Loucy (cell line): ENCODE measurements around the gene RNF166.

ENCODE experiments used
- H2AFZ ChIP-seq: fragments of 200-600 bp; sonication (generic); 2 replicates; pipeline ENCODE4 v1.6.0; 2016; ENCODE audit warnings: antibody characterized with exemption, mild to moderate bottlenecking, low read length, moderate library complexity
- H3F3A ChIP-seq: fragments of 200-600 bp; 2 replicates; pipeline ENCODE4 v1.6.0; 2016; ENCODE audit warnings: antibody characterized with exemption, low read depth, mild to moderate bottlenecking
- H3K27me3 ChIP-seq: fragments of 200-600 bp; sonication (generic); 2 replicates; pipeline ENCODE4 v1.6.1; 2014; ENCODE audit warnings: low read length, mild to moderate bottlenecking; ENCODE audit not compliant: insufficient read depth, poor library complexity, severe bottlenecking
- H3K36me3 ChIP-seq: fragments of 200-600 bp; sonication (generic); 2 replicates; pipeline ENCODE4 v1.6.1; 2016; ENCODE audit warnings: low read length; ENCODE audit not compliant: insufficient read depth
- H3K4me1 ChIP-seq: fragments of 200-600 bp; sonication (generic); 2 replicates; pipeline ENCODE4 v1.5.1; 2014; ENCODE audit warnings: low read length, mild to moderate bottlenecking; ENCODE audit not compliant: insufficient read depth, poor library complexity, severe bottlenecking
- H3K4me2 ChIP-seq: fragments of 200-600 bp; sonication (generic); 2 replicates; pipeline ENCODE4 v1.6.0; 2014; ENCODE audit warnings: antibody characterized with exemption, low read length, low read depth, mild to moderate bottlenecking; ENCODE audit not compliant: poor library complexity, severe bottlenecking
- H3K4me3 ChIP-seq: fragments of 200-600 bp; sonication (generic); 2 replicates; pipeline ENCODE4 v1.5.1; 2014; ENCODE audit warnings: low read length, mild to moderate bottlenecking, mixed read lengths; ENCODE audit not compliant: poor library complexity, severe bottlenecking
- H3K79me2 ChIP-seq: fragments of 200-600 bp; sonication (generic); 2 replicates; pipeline ENCODE4 v1.6.1; 2014; ENCODE audit warnings: low read length; ENCODE audit not compliant: insufficient read depth
- H3K9ac ChIP-seq: fragments of 200-600 bp; sonication (generic); 2 replicates; pipeline ENCODE4 v1.6.0; 2014; ENCODE audit warnings: mild to moderate bottlenecking, low read depth, low read length, moderate library complexity; ENCODE audit not compliant: poor library complexity, severe bottlenecking
- H3K9me2 ChIP-seq: fragments of 200-600 bp; sonication (generic); replicated peaks from 2 replicates; pipeline ENCODE4 v1.6.1; 2016; ENCODE audit warnings: low read depth, low read length, mixed read lengths
- H3K9me3 ChIP-seq: fragments of 200-600 bp; sonication (generic); 2 replicates; pipeline ENCODE4 v1.6.1; 2014; ENCODE audit warnings: mild to moderate bottlenecking, antibody characterized with exemption, low read length, low read depth; ENCODE audit not compliant: insufficient read depth
- H4K20me1 ChIP-seq: fragments of 200-600 bp; sonication (generic); 2 replicates; pipeline ENCODE4 v1.6.0; 2014; ENCODE audit warnings: antibody characterized with exemption, low read length, mild to moderate bottlenecking; ENCODE audit not compliant: insufficient read depth, poor library complexity, severe bottlenecking
- CTCF ChIP-seq: fragments of 200-600 bp; sonication (generic); conservative IDR thresholded peaks from 2 replicates; pipeline ENCODE4 v1.5.1; 2014; ENCODE audit warnings: mild to moderate bottlenecking, antibody characterized with exemption, low read length
- EZH2phosphoT487 ChIP-seq: fragments of 200-600 bp; IDR thresholded peaks from 2 replicates; pipeline ENCODE4 v1.6.1; 2018; ENCODE audit warnings: antibody characterized with exemption, mild to moderate bottlenecking, moderate library complexity, borderline replicate concordance

The RNF166 gene

GRCh38 chr16:88747588-88748301 is 41.5 kb upstream of the RNF166 start:
- Histone ChIP-seq H3K4me3 (no peak overlapping the region), H3K9ac (no peak overlapping the region), H3K27me3 (no peaks in the 10 kb centered on the region), H2AFZ (no peak overlapping the region), H3K9me3 (no peaks in the 10 kb centered on the region), H3F3A (no peaks in the 10 kb centered on the region), H3K4me2 (no peak overlapping the region), H3K4me1 (no peaks in the 10 kb centered on the region), H4K20me1 (peaks cover 8% of the 10 kb centered on the region), H3K36me3 (no peaks in the 10 kb centered on the region; the same call in 1 of the 2 replicates), H3K9me2 (no peaks in the 10 kb centered on the region), H3K79me2 (peaks cover 13% of the 10 kb centered on the region; the same call in 1 of the 2 replicates)
- TF ChIP-seq CTCF (peak; percentile 57), EZH2phosphoT487 (no peak)

- no peaks in the 10 kb centered on the region; the same call in 1 of the 2 replicates for H3K36me3 ChIP-seq
- H2AFZ ChIP-seq = no peak overlapping the region
- no peaks in the 10 kb centered on the region for H3K4me1 ChIP-seq
- no peaks in the 10 kb centered on the region for H3K27me3 ChIP-seq
- no peak overlapping the region for H3K9ac ChIP-seq
- no peaks in the 10 kb centered on the region for H3F3A ChIP-seq
- peaks cover 8% of the 10 kb centered on the region; the same call in 1 of the 2 replicates for H3K79me2 ChIP-seq
- TF ChIP-seq EZH2phosphoT487 (no peak), CTCF (no peak)
- no peak overlapping the region for H3K4me2 ChIP-seq
- H4K20me1 ChIP-seq = peaks cover 8% of the 10 kb centered on the region
- H3K4me3 ChIP-seq = no peak overlapping the region
- H3K9me3 ChIP-seq = no peaks in the 10 kb centered on the region
- no peaks in the 10 kb centered on the region for H3K9me2 ChIP-seq
Observed at GRCh38 chr16:88746506-88746905, 40.3 kb upstream of the RNF166 start.

GRCh38 chr16:88744577-88745521 is 38.6 kb upstream of the RNF166 start:
- H3K4me2 ChIP-seq = no peak overlapping the region

More at GRCh38 chr16:88744577-88745521, 38.6 kb upstream of the RNF166 start:
- no peak overlapping the region for H3K4me3 ChIP-seq
- no peaks in the 10 kb centered on the region for H3F3A ChIP-seq
- no peaks in the 10 kb centered on the region for H3K4me1 ChIP-seq
- peaks cover 5% of the 10 kb centered on the region for H4K20me1 ChIP-seq
- no peak overlapping the region for H3K9ac ChIP-seq
- no peaks in the 10 kb centered on the region for H3K9me2 ChIP-seq
- TF ChIP-seq EZH2phosphoT487 (no peak), CTCF (no peak)
- no peaks in the 10 kb centered on the region for H3K27me3 ChIP-seq
- H3K36me3 ChIP-seq = no peaks in the 10 kb centered on the region; the same call in 1 of the 2 replicates
- H2AFZ ChIP-seq = no peak overlapping the region
- H3K9me3 ChIP-seq = no peaks in the 10 kb centered on the region
- H3K79me2 ChIP-seq = 0 out of 2 replicates have a peak, but pooled peaks cover 2% of the 10 kb centered on the region
